Measurements from ENCODE around the gene ANKMY2.
"Not testable (repeated sequence)": the region's sequence is repeated elsewhere in the genome, so short reads cannot be mapped to it uniquely, and the experiment has no call there.

ANKMY2 gene

DNA sequence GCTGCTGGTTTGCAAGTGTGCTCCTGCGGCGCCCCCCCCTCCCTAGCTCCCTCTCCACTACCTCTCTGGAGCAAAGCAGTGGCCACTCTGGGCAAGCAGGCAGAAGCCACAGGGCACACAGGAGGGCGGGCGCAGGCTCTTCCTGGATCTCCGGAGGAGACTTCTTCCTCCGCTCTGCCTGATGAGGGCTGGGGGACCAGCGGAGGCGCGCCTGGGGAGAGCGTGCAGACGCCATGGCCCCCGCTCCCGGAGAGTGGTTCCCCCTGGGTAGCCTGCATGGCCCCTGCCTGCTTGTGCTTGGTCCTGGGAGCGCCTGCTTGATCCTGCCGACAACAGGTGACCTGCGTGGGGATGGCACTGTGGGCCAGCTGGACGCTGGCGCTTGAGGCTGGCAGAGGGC lies 29.0 kb downstream of the ANKMY2 start:
- no peak for DNase-seq

DNA sequence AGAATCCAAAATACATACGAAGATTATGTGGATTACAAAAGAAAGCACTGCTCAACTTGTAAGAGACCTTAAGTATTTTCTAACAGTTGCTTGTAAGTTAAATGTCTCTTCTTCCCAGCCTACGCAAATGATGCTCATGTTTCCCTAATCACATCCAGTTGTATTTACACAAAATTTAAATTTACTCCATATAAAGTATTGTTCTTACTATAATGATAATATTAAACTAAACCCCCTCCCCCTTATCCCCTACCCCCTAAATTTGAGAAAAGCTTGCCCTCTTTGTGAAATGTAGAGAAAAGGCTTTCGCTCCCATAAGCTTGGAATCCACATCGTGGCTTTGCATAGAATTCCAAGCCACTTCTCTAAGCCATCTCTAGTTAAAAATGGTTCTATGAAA lies 29.4 kb downstream of the ANKMY2 start:
- DNase-seq, result no peak

DNA sequence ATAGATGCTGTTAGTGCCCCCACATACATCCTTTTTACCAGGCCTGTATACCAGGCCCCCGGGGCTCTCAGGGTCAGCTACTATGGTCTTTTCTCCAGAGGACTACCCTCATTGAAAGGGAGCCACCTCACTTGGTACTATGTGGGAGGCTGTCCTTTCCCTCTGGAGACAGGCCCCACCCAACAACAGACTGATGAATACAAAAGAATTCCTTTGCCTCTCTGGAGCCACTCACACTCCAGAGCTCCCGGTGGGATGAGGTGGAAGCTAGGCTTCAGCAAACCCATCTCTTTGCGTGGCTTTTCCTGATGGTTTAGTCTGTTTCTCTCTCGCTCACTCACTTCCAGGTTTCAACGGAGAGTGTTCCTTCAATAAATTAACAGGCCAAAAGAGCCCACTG lies 30.3 kb downstream of the ANKMY2 start:
- DNase-seq, result no peak

- no peak for DNase-seq
Measured at GRCh38 chr7:16611711-16612110, 33.8 kb downstream of the ANKMY2 start.

DNA sequence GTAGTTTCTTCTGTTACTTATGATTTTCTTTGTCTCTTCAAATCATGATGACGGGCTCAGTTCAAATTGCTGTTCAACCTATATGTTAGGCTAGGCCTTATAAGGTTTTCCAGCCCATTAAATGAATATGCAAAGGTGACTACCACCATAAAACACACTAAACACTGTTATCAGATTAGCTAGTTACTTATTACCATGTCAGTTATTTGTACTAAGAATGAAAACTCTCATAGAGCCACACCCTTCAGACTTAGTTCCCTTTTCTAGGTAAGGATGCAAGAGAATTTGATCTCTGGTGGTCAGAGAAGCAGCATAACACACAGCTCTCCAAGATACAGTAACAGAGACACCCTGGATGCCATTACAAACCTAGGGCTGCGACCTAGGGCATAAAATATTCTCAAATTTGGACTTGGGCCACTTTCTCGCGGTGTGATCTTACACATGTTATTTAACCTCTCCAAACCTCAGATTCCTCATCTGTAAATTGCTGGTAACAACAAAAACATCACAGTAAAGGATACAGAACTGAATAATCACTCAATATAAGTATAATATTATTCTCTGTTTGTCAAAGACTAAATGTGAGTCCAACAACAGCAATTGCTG lies 35.6 kb downstream of the ANKMY2 start:
- DNase-seq, result no peak

DNA sequence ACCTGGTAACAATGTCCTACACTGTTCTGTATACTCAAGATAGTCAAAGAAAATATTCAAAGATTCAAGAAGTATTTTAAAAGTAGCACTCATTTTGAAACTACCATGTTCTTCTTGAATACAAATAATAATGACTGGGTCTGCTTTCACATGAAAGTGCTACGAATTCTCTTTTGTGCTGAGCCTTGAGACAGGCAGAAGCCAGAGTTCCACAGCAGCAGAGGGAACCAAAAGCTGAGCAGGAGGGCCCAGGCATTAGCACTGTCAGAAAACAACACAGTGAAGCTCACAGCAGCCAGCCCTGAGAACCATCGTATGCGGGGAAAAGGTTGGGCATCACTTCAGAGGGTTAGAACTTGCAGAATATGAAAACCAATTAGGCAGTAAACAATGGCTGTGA lies 38.9 kb downstream of the ANKMY2 start:
- no peak for DNase-seq

- DNase-seq, result no peak
Measured at GRCh38 chr7:16604054-16604453, 41.5 kb downstream of the ANKMY2 start.

GRCh38 chr7:16603633-16604032 lies 41.9 kb downstream of the ANKMY2 start:
- no peak for DNase-seq

- peak; percentile 83 for DNase-seq
Measured at GRCh38 chr7:16599860-16600259, 45.7 kb downstream of the ANKMY2 start.

DNA sequence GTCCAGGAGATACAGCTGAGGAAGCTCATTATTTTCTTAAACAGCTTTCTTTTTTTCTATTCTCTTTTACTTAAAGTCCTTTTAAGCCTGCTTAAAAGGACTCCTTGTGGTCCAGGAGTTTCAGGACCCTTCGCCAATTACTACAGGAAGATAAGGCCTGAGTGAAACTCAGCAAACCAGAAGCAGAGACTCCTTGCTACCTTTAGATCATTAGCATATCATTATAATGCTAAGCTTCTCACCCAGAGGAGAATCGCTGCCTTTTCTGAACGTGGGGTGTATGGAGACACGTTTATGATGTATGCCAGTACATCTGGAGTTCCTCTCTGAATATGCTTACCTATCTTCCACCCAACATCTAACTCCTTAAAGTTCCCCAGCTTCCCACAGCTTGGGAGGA lies 47.5 kb downstream of the ANKMY2 start:
- no peak for DNase-seq

DNA sequence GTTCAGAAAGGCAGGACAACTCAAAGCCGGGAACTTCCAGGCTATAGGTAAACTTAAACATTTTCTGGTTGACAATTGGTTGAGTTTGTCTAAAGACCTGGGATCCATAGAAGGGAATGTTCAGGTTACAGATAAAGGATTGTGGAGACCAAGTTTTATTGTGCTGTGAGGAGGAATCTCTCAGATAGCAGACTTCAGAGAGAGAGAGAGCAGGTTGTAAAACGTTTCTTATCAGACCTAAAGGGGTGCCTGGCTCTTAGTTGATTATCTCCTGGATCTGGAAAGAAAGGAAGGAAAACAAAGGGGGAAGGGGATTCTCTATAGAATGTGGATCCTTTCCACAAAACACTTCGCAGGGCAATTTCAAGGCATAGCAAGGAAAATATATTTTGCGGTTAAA lies 50.0 kb downstream of the ANKMY2 start:
- DNase-seq, result not testable (repeated sequence)

- DNase-seq, result no peak
Measured at GRCh38 chr7:16594676-16595075, 50.9 kb downstream of the ANKMY2 start.

GRCh38 chr7:16594061-16594460 lies 51.5 kb downstream of the ANKMY2 start:
- no peak for DNase-seq

GRCh38 chr7:16592395-16592794 lies 53.2 kb downstream of the ANKMY2 start:
- DNase-seq, result no peak

DNA sequence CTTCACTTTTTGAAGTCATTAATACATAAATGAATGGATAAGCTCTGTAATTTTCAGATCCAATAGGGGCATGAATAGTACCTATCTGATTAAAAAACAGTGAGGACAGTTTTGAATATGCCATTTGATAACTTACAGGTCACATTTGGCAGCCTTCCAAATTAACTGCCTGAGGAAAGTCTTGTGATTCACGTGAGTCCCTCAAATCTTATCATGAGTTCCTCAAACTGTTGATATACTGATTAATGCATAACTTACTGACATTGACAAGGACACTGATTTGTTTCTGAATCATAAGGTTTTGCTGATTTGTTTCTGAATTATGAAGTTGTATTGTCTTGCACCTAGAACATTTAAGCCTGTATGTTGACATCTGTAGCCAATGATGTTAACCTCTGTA lies 55.1 kb downstream of the ANKMY2 start:
- DNase-seq, result no peak

- DNase-seq, result no peak
Measured at GRCh38 chr7:16589881-16590280, 55.7 kb downstream of the ANKMY2 start.

- peak; percentile 46 for DNase-seq
Measured at GRCh38 chr7:16587790-16588189, 57.8 kb downstream of the ANKMY2 start.

DNA sequence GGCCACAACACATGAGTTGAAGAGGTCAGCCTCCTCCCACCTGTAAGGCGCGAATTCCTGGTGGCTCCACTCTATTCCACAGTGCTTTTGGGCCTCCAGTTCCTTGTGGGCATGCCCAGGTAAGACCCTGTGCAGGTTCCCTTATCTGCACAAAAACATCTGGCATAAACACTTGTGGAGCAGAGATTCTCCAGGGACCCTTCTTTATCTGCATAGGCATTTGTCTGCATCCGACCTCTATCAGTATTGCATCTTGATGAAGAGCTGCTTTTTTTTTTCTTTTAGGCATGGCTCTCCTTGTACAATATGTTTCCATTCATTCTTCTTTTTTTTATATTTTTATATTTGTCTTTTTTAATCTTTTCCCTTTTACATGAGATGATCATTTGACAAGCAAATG lies 58.4 kb downstream of the ANKMY2 start:
- no peak for DNase-seq

GRCh38 chr7:16586081-16586874 lies 59.3 kb downstream of the ANKMY2 start:
- no peak for DNase-seq

- DNase-seq, result no peak
Measured at GRCh38 chr7:16585540-16585939, 60.0 kb downstream of the ANKMY2 start.

GRCh38 chr7:16583834-16584233 lies 61.7 kb downstream of the ANKMY2 start:
- no peak for DNase-seq

DNA sequence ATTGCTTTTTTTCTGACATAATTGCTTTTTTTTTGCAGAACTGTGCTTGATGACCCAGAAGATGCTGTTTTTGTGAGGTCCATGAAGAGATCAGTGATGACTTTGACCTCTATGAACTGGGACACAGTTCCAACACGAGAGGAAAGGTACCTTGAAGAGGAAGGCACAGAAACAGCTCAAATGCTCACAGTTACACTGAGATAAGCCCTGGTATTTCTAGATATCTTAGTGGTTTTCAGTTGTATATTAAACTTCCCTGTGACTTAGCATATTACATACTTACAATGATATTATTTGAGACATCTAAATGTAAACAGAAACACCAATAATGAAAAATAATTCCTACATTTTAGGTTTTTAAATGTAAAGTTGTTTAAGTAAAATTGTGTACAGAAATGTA lies 64.3 kb downstream of the ANKMY2 start:
- no peak for DNase-seq

DNA sequence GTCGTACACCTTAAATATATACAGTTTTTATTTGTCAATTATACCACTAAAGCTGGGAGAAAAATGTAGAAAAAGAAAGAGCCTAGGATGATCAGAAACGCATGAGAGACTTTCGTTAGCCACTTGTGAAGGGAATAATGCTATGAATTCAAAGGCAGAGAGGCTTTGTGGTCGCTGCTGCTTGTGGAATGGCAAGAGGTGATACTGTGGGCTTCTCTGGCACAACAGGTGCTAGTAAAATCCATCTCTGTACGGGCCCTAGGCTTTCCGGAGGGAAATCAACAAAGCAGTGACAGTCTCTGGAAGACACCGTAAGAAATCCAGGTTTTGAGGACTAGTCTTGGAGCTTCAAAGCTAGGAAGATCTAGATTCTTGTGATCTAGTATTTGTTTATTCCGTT lies 66.3 kb downstream of the ANKMY2 start:
- DNase-seq, result no peak

DNA sequence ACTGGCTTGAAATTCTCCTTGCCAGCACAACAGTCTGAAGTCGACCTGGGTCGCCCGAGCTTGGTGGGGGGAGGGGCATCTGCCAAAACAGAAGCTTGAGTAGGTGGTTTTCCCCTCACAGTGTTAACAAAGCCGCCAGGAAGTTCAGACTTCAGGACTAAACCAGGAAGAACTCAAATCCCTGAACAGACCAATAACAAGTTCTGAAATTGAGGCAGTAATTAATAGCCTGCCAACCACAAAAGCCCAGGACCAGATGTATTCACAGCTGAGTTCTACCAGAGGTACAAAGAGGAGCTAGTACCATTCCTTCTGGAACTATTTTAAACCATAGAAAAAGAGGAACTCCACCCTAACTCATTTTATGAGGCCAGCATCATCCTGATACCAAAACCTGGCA lies 73.6 kb downstream of the ANKMY2 start:
- DNase-seq, result no peak

DNA sequence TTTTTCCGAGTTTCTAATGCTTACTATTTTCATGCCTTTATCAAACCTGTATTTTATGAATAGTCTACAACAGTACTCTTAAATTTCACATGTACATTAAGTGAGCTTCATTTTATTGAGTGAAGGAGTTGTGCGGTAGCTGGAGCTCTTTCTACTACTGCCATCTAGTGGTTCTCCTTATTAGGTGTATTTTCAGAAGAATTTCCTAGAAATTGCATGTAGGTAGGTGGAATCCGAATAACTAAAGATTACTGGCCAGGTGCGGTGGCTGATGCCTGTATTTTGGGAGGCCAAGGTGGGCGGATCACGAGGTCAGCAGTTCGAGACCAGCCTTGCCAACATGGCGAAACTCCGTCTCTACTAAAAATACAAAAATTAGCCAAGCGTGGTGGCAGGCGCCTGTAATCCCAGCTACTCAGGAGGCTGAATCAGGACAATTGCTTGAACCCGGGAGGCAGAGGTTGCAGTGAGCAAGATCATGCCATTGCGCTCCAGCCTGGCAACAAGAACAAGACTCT lies 80.6 kb downstream of the ANKMY2 start:
- DNase-seq, result peak; percentile 68

Data from DMS153 (cell line).